Left ventricle myocardium inferior (tissue), 1 donor: ENCODE data around the gene PARVB. TPM values are rescaled to one million over a fixed set of nuclear protein-coding genes. Genes with fewer than 3 reads are reported as not detected.

Experiments
- DNase-seq: peaks from one replicate; pipeline ENCODE4 v3.0.0-alpha.2; 2020
- H3K27ac ChIP-seq: fragments of 200-600 bp; replicated peaks from 2 replicates; pipeline ENCODE4 v1.8.0; 2021
- H3K27me3 ChIP-seq: fragments of 200-600 bp; 2 replicates; pipeline ENCODE4 v1.8.0; 2021; ENCODE audit warnings: low read depth
- H3K36me3 ChIP-seq: fragments of 200-600 bp; 2 replicates; pipeline ENCODE4 v1.8.0; 2021
- H3K4me1 ChIP-seq: fragments of 200-600 bp; 2 replicates; pipeline ENCODE4 v1.8.0; 2021
- H3K4me3 ChIP-seq: fragments of 200-600 bp; 2 replicates; pipeline ENCODE4 v1.8.0; 2021; ENCODE audit warnings: mild to moderate bottlenecking, moderate library complexity
- H3K9me3 ChIP-seq: fragments of 200-600 bp; replicated peaks from 2 replicates; pipeline ENCODE4 v1.8.0; 2021
- CTCF ChIP-seq: fragments of 200-600 bp; IDR thresholded peaks from 2 replicates; pipeline ENCODE4 v1.8.0; 2021; ENCODE audit warnings: antibody characterized with exemption, mild to moderate bottlenecking, borderline replicate concordance
- intact Hi-C: fragments of 100-400 bp; cut with micrococcal nuclease; formaldehyde crosslinking; loops from one replicate; pipeline ENCODE4 v1.11.0; 2022
- total RNA-seq: library from RNA; stranded (reverse); fragmentation: NEBNext Ultra II Directional; extraction: Animal tissue kit (Norgen Biotek cat#: 25700); gene quantifications from one replicate; pipeline ENCODE4 v1.2.1, GENCODE V29; 2021
- donor health status: DM: no; HTN: yes; CAD: no; lungs with severe emphysema.

Gene PARVB
- total RNA-seq, 1 donor from 2014 or later: 155 TPM

- Histone ChIP-seq H3K36me3 (peaks cover 3% of the 10 kb centered on the region), H3K9me3 (no peaks in the 10 kb centered on the region), H3K27me3 (no peaks in the 10 kb centered on the region), H3K27ac (no peak overlapping the region), H3K4me3 (no peak overlapping the region), H3K4me1 (peaks cover 44% of the 10 kb centered on the region)
- intact Hi-C loops: no loop called here
- no peak for TF ChIP-seq CTCF
- DNase-seq: no peak
Observed at GRCh38 chr22:44042249-44043218, 18.4 kb downstream of the PARVB start.

GRCh38 chr22:44045145-44045544, 21.0 kb downstream of the PARVB start:
- no peaks in the 10 kb centered on the region for H3K27me3 ChIP-seq
- H3K9me3 ChIP-seq: no peaks in the 10 kb centered on the region
- peaks cover 52% of the 10 kb centered on the region for H3K4me1 ChIP-seq
- no peak overlapping the region for H3K4me3 ChIP-seq
- intact Hi-C loops: no loop called here
- no peak overlapping the region for H3K27ac ChIP-seq
- no peak for DNase-seq
- no peaks in the 10 kb centered on the region for H3K36me3 ChIP-seq
- TF ChIP-seq CTCF: no peak

- intact Hi-C loops: no loop called here
- Histone ChIP-seq H3K4me1 (peaks cover 67% of the 10 kb centered on the region), H3K27ac (peak overlapping the region; percentile 79), H3K36me3 (no peaks in the 10 kb centered on the region), H3K27me3 (no peaks in the 10 kb centered on the region), H3K9me3 (no peaks in the 10 kb centered on the region), H3K4me3 (no peak overlapping the region)
- DNase-seq: peak; percentile 57
- TF ChIP-seq CTCF: no peak
Observed at GRCh38 chr22:44046485-44047141, 22.5 kb downstream of the PARVB start.

- Histone ChIP-seq H3K27ac (peak overlapping the region; percentile 79), H3K36me3 (peaks cover 6% of the 10 kb centered on the region), H3K4me1 (peaks cover 69% of the 10 kb centered on the region), H3K9me3 (no peaks in the 10 kb centered on the region), H3K27me3 (no peaks in the 10 kb centered on the region), H3K4me3 (peak overlapping the region; percentile 26)
- no peak for TF ChIP-seq CTCF
- DNase-seq: no peak
- intact Hi-C loops: no loop called here
Observed at GRCh38 chr22:44047891-44048301, 23.8 kb downstream of the PARVB start.

GRCh38 chr22:44049486-44050231, 25.6 kb downstream of the PARVB start:
- peak overlapping the region; percentile 33 for H3K27ac ChIP-seq
- H3K9me3 ChIP-seq: no peaks in the 10 kb centered on the region
- H3K4me3 ChIP-seq: no peak overlapping the region
- H3K27me3 ChIP-seq: no peaks in the 10 kb centered on the region
- no peak for TF ChIP-seq CTCF
- intact Hi-C loops: no loop called here
- no peak for DNase-seq
- peaks cover 6% of the 10 kb centered on the region for H3K36me3 ChIP-seq
- H3K4me1 ChIP-seq: peaks cover 78% of the 10 kb centered on the region
